Liver (tissue), 9 donors: ENCODE results near the gene OSGEP. TPM values are rescaled to one million over a fixed set of nuclear protein-coding genes. Genes with fewer than 3 reads are reported as not detected.

ENCODE experiments used
- DNase-seq: peaks from one replicate; pipeline ENCODE4 v3.0.0-alpha.2; 2017; ENCODE audit warnings: low spot score
- H3K27ac ChIP-seq, 2 donors: one replicate each; pipeline ENCODE4 v1.7.0; 2013; ENCODE audit warnings: inconsistent platforms in 2 of 2, low read length in 2 of 2, control low read depth in 1 of 2, low read depth in 1 of 2, mild to moderate bottlenecking in 1 of 2
- H3K27me3 ChIP-seq, 4 donors: one replicate each; pipeline versions ENCODE4 v1.6.1 to v1.7.0; 2013; ENCODE audit warnings: low read length in 3 of 4, inconsistent platforms in 1 of 4, mild to moderate bottlenecking in 1 of 4, moderate library complexity in 1 of 4; ENCODE audit not compliant: control insufficient read depth in 4 of 4, insufficient read depth in 4 of 4
- H3K36me3 ChIP-seq, 4 donors: one replicate each; pipeline versions ENCODE4 v1.6.1 to v1.7.0; 2013; ENCODE audit warnings: low read length in 3 of 4, mild to moderate bottlenecking in 3 of 4, low read depth in 1 of 4, moderate library complexity in 1 of 4; ENCODE audit not compliant: control insufficient read depth in 4 of 4, insufficient read depth in 3 of 4
- H3K4me1 ChIP-seq, 4 donors: one replicate each; pipeline versions ENCODE4 v1.6.1 to v1.7.0; 2013; ENCODE audit warnings: low read length in 3 of 4, mild to moderate bottlenecking in 3 of 4, moderate library complexity in 1 of 4; ENCODE audit not compliant: control insufficient read depth in 4 of 4, insufficient read depth in 4 of 4
- H3K4me3 ChIP-seq, 3 donors: one replicate each; pipeline versions ENCODE4 v1.6.1 to v1.7.0; 2013; ENCODE audit warnings: low read length in 3 of 3, control low read depth in 1 of 3, low read depth in 1 of 3, mild to moderate bottlenecking in 1 of 3
- H3K9ac ChIP-seq, 2 donors: one replicate each; pipeline ENCODE4 v1.7.0; 2013; ENCODE audit warnings: low read length in 2 of 2, mild to moderate bottlenecking in 2 of 2, moderate library complexity in 2 of 2, control low read depth in 1 of 2, low read depth in 1 of 2
- H3K9me3 ChIP-seq, 4 donors: one replicate each; pipeline versions ENCODE4 v1.6.1 to v1.7.0; 2013; ENCODE audit warnings: low read length in 3 of 4; ENCODE audit not compliant: control insufficient read depth in 4 of 4
- ATF3 ChIP-seq: IDR thresholded peaks from 2 replicates; pipeline ENCODE4 v1.6.1; 2016; ENCODE audit warnings: antibody characterized with exemption
- EGR1 ChIP-seq, 2 donors: IDR thresholded peaks; 2 replicates each; pipeline ENCODE4 v1.6.1; 2016 to 2018; ENCODE audit warnings: antibody characterized with exemption in 2 of 2, low read depth in 2 of 2
- FOXA1 ChIP-seq: IDR thresholded peaks from 2 replicates; pipeline ENCODE4 v1.6.1; 2016; ENCODE audit warnings: antibody characterized with exemption
- FOXA2 ChIP-seq: IDR thresholded peaks from 2 replicates; pipeline ENCODE4 v1.6.1; 2016; ENCODE audit warnings: antibody characterized with exemption
- GABPA ChIP-seq, 2 donors: IDR thresholded peaks in 1 of 2; conservative IDR thresholded peaks in 1 of 2; 2 replicates each; pipeline ENCODE4 v1.6.1; 2016; ENCODE audit warnings: antibody characterized with exemption in 2 of 2, mild to moderate bottlenecking in 1 of 2, moderate library complexity in 1 of 2
- HNF4A ChIP-seq, 2 donors: conservative IDR thresholded peaks; 2 replicates each; pipeline ENCODE4 v1.6.1; 2016; ENCODE audit warnings: antibody characterized with exemption in 2 of 2, mild to moderate bottlenecking in 2 of 2
- HNF4G ChIP-seq: IDR thresholded peaks from 2 replicates; pipeline ENCODE4 v1.6.1; 2016; ENCODE audit warnings: antibody characterized with exemption
- JUND ChIP-seq, 2 donors: IDR thresholded peaks; 2 replicates each; pipeline ENCODE4 v1.6.1; 2016; ENCODE audit warnings: antibody characterized with exemption in 2 of 2
- NR2F2 ChIP-seq: IDR thresholded peaks from 2 replicates; pipeline ENCODE4 v1.6.1; 2016; ENCODE audit warnings: antibody characterized with exemption
- RAD21 ChIP-seq, 2 donors: IDR thresholded peaks; 2 replicates each; pipeline ENCODE4 v1.6.1; 2016; ENCODE audit warnings: antibody characterized with exemption in 2 of 2, mild to moderate bottlenecking in 2 of 2
- RXRA ChIP-seq, 2 donors: IDR thresholded peaks; 2 replicates each; pipeline ENCODE4 v1.6.1; 2017 to 2018; ENCODE audit warnings: antibody characterized with exemption in 2 of 2, mild to moderate bottlenecking in 1 of 2
- SP1 ChIP-seq: IDR thresholded peaks from 2 replicates; pipeline ENCODE4 v1.6.1; 2018; ENCODE audit warnings: antibody characterized with exemption, mild to moderate bottlenecking
- TAF1 ChIP-seq: conservative IDR thresholded peaks from 2 replicates; pipeline ENCODE4 v1.6.1; 2016; ENCODE audit warnings: antibody characterized with exemption, mild to moderate bottlenecking
- YY1 ChIP-seq: IDR thresholded peaks from 2 replicates; pipeline ENCODE4 v1.6.1; 2016; ENCODE audit warnings: antibody characterized with exemption, mild to moderate bottlenecking
- WGBS: extraction: QIAGEN DNeasy Blood & Tissue Kit; methylation state at CpG from one replicate; pipeline ENCODE4 v1.1.7; 2013; 5-methylcytosine and 5-hydroxymethylcytosine counted together
- polyA plus RNA-seq, 2 donors: library from polyadenylated mRNA; stranded (reverse) in 1 of 2; unstranded in 1 of 2; fragments of 200-250 nt in 1 of 2; fragments of >200 nt in 1 of 2; fragmentation: Nextera tagmentation in 1 of 2; extraction: Ambion mirVana in 1 of 2; gene quantifications; one replicate each; pipeline versions ENCODE4 v1.2.1 to v1.2.3, GENCODE V29; 2013 to 2015
- total RNA-seq, 2 donors: library from RNA; depleted of rRNA; stranded (reverse); fragments of >200 nt; gene quantifications; one replicate each; pipeline ENCODE4 v1.2.3, GENCODE V29; 2014
- TF ChIP-seq, protein P1 (sequence below): IDR thresholded peaks from 2 replicates; pipeline ENCODE4 v1.6.1; 2016; ENCODE audit warnings: antibody characterized with exemption
- TF ChIP-seq, protein P2 (sequence below): fragments of 150-350 bp; IDR thresholded peaks from 2 replicates; pipeline ENCODE4 v1.5.1; 2017; ENCODE audit warnings: improper control_type of control experiment, low read depth, low read length; ENCODE audit not compliant: missing input control
- TF ChIP-seq, protein P3 (sequence below): IDR thresholded peaks from 2 replicates; pipeline ENCODE4 v1.6.1; 2016; ENCODE audit warnings: antibody characterized with exemption
- TF ChIP-seq, protein P4 (sequence below): IDR thresholded peaks from 2 replicates; pipeline ENCODE4 v1.6.1; 2016; ENCODE audit warnings: antibody characterized with exemption, mild to moderate bottlenecking
- donor health status: healthy.
- donor health status: healthy.
- donor health status: healthy.
- donor health status: healthy.
- donor health status: healthy.

OSGEP gene
- total and polyA plus RNA-seq, 4 donors = 18.1 to 39.0 (median 24.8) TPM

GRCh38 chr14:20503898-20504297 lies 49.3 kb upstream of the OSGEP start:
- 53% methylated on average over 6 of the region's 6 CpGs for WGBS
- Histone ChIP-seq H3K36me3 (no peaks in the 10 kb centered on the region), H3K4me1 (no peaks in the 10 kb centered on the region), H3K9ac (no peak overlapping the region), H3K4me3 (no peak overlapping the region), H3K27me3 (no peaks in the 10 kb centered on the region), H3K9me3 (no peaks in the 10 kb centered on the region), H3K27ac (no peak overlapping the region)
- TF ChIP-seq, protein P1, sequence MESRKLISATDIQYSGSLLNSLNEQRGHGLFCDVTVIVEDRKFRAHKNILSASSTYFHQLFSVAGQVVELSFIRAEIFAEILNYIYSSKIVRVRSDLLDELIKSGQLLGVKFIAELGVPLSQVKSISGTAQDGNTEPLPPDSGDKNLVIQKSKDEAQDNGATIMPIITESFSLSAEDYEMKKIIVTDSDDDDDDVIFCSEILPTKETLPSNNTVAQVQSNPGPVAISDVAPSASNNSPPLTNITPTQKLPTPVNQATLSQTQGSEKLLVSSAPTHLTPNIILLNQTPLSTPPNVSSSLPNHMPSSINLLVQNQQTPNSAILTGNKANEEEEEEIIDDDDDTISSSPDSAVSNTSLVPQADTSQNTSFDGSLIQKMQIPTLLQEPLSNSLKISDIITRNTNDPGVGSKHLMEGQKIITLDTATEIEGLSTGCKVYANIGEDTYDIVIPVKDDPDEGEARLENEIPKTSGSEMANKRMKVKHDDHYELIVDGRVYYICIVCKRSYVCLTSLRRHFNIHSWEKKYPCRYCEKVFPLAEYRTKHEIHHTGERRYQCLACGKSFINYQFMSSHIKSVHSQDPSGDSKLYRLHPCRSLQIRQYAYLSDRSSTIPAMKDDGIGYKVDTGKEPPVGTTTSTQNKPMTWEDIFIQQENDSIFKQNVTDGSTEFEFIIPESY = no peak
- TF ChIP-seq ATF3 (no peak), EGR1 (IDR thresholded peaks at IDR 0.05; ENCODE audit: low read depth in 2 of 2) (no peak), SP1 (no peak), HNF4A (conservative IDR thresholded peaks at IDR 0.05) (no peak), HNF4G (no peak), FOXA1 (no peak), RXRA (IDR thresholded peaks at IDR 0.05) (no peak), NR2F2 (no peak), JUND (IDR thresholded peaks at IDR 0.05) (no peak), RAD21 (IDR thresholded peaks at IDR 0.05) (no peak), GABPA (IDR thresholded peaks at IDR 0.05 in 1 of 2, conservative IDR thresholded peaks at IDR 0.05 in 1 of 2) (no peak), FOXA2 (no peak), TAF1 (no peak), YY1 (no peak)
- TF ChIP-seq, protein P2, sequence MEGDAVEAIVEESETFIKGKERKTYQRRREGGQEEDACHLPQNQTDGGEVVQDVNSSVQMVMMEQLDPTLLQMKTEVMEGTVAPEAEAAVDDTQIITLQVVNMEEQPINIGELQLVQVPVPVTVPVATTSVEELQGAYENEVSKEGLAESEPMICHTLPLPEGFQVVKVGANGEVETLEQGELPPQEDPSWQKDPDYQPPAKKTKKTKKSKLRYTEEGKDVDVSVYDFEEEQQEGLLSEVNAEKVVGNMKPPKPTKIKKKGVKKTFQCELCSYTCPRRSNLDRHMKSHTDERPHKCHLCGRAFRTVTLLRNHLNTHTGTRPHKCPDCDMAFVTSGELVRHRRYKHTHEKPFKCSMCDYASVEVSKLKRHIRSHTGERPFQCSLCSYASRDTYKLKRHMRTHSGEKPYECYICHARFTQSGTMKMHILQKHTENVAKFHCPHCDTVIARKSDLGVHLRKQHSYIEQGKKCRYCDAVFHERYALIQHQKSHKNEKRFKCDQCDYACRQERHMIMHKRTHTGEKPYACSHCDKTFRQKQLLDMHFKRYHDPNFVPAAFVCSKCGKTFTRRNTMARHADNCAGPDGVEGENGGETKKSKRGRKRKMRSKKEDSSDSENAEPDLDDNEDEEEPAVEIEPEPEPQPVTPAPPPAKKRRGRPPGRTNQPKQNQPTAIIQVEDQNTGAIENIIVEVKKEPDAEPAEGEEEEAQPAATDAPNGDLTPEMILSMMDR = no peak
- TF ChIP-seq, protein P3, sequence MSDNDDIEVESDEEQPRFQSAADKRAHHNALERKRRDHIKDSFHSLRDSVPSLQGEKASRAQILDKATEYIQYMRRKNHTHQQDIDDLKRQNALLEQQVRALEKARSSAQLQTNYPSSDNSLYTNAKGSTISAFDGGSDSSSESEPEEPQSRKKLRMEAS = no peak
- TF ChIP-seq, protein P4, sequence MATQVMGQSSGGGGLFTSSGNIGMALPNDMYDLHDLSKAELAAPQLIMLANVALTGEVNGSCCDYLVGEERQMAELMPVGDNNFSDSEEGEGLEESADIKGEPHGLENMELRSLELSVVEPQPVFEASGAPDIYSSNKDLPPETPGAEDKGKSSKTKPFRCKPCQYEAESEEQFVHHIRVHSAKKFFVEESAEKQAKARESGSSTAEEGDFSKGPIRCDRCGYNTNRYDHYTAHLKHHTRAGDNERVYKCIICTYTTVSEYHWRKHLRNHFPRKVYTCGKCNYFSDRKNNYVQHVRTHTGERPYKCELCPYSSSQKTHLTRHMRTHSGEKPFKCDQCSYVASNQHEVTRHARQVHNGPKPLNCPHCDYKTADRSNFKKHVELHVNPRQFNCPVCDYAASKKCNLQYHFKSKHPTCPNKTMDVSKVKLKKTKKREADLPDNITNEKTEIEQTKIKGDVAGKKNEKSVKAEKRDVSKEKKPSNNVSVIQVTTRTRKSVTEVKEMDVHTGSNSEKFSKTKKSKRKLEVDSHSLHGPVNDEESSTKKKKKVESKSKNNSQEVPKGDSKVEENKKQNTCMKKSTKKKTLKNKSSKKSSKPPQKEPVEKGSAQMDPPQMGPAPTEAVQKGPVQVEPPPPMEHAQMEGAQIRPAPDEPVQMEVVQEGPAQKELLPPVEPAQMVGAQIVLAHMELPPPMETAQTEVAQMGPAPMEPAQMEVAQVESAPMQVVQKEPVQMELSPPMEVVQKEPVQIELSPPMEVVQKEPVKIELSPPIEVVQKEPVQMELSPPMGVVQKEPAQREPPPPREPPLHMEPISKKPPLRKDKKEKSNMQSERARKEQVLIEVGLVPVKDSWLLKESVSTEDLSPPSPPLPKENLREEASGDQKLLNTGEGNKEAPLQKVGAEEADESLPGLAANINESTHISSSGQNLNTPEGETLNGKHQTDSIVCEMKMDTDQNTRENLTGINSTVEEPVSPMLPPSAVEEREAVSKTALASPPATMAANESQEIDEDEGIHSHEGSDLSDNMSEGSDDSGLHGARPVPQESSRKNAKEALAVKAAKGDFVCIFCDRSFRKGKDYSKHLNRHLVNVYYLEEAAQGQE = no peak
- no peak for DNase-seq
